NB4 (cell line): ENCODE measurements around the gene RALB.

ENCODE experiments used
- DNase-seq: peaks from one replicate; pipeline ENCODE4 v3.0.0; 2010; ENCODE audit warnings: low read depth
- H3K4me3 ChIP-seq: one replicate; pipeline ENCODE4 v1.5.1; 2011; ENCODE audit warnings: mild to moderate bottlenecking, low read depth, low read length, moderate library complexity
- CTCF ChIP-seq: IDR thresholded peaks from one replicate; pipeline ENCODE4 v1.5.1; 2012; ENCODE audit warnings: low read depth, low read length
- MAX ChIP-seq: IDR thresholded peaks from 2 replicates; pipeline ENCODE4 v1.6.1; 2011; ENCODE audit warnings: low read depth, low read length
- MYC ChIP-seq: IDR thresholded peaks from 2 replicates; pipeline ENCODE4 v1.6.1; 2011; ENCODE audit warnings: low read depth, low read length
- POLR2A ChIP-seq: IDR thresholded peaks from 2 replicates; pipeline ENCODE4 v1.6.1; 2011; ENCODE audit warnings: mild to moderate bottlenecking; ENCODE audit not compliant: insufficient read length; ENCODE audit errors: extremely low read depth

RALB gene

GRCh38 chr2:120341977-120342376 lies 89.3 kb downstream of the RALB start:
- no peak for TF ChIP-seq POLR2A
- TF ChIP-seq MAX, result no peak
- TF ChIP-seq MYC, result no peak
- TF ChIP-seq CTCF, result no peak
- no peak overlapping the region for H3K4me3 ChIP-seq
- DNase-seq, result no peak

GRCh38 chr2:120342446-120342845 lies 89.8 kb downstream of the RALB start:
- no peak overlapping the region for H3K4me3 ChIP-seq
- TF ChIP-seq CTCF (no peak), MAX (no peak), POLR2A (no peak), MYC (no peak)
- no peak for DNase-seq

GRCh38 chr2:120343100-120343432 lies 90.4 kb downstream of the RALB start:
- no peak for DNase-seq
- no peak for TF ChIP-seq CTCF
- TF ChIP-seq MYC, result no peak
- TF ChIP-seq MAX, result no peak
- no peak overlapping the region for H3K4me3 ChIP-seq

GRCh38 chr2:120343433-120344105 lies 90.9 kb downstream of the RALB start:
- TF ChIP-seq CTCF (peak; percentile 67), MAX (no peak), MYC (no peak), POLR2A (no peak)
- H3K4me3 ChIP-seq, result no peak overlapping the region
- peak; percentile 88 for DNase-seq
